Neuronal stem cell (in vitro differentiated cells): Measurements from ENCODE around the gene INPP1.

ENCODE experiments used
- DNase-seq: peaks from one replicate; pipeline ENCODE4 v3.0.0-alpha.2; 2013; ENCODE audit warnings: low spot score
- H2AFZ ChIP-seq: one replicate; pipeline ENCODE4 v1.6.1; 2013; ENCODE audit warnings: mild to moderate bottlenecking, low read length, inconsistent platforms
- H2AK5ac ChIP-seq: 2 replicates; pipeline ENCODE4 v1.6.1; 2013; ENCODE audit warnings: low read depth, mild to moderate bottlenecking, inconsistent platforms, low read length, moderate library complexity, mixed read lengths
- H2BK120ac ChIP-seq: 2 replicates; pipeline ENCODE4 v1.6.1; 2013; ENCODE audit warnings: low read depth, mild to moderate bottlenecking, inconsistent platforms, low read length, moderate library complexity, mixed read lengths
- H2BK12ac ChIP-seq: one replicate; pipeline ENCODE4 v1.6.1; 2013; ENCODE audit warnings: low read length, inconsistent platforms
- H2BK15ac ChIP-seq: 2 replicates; pipeline ENCODE4 v1.6.1; 2013; ENCODE audit warnings: mild to moderate bottlenecking, low read length, inconsistent platforms, mixed read lengths
- H2BK5ac ChIP-seq: one replicate; pipeline ENCODE4 v1.6.1; 2013; ENCODE audit warnings: inconsistent platforms, mild to moderate bottlenecking, low read length, moderate library complexity
- H3K14ac ChIP-seq: one replicate; pipeline ENCODE4 v1.6.1; 2013; ENCODE audit warnings: low read length, inconsistent platforms
- H3K18ac ChIP-seq: 2 replicates; pipeline ENCODE4 v1.6.1; 2013; ENCODE audit warnings: low read length, inconsistent platforms
- H3K23ac ChIP-seq: 2 replicates; pipeline ENCODE4 v1.6.1; 2013; ENCODE audit warnings: low read depth, mild to moderate bottlenecking, mixed read lengths, low read length, inconsistent platforms; ENCODE audit not compliant: poor library complexity
- H3K27ac ChIP-seq: replicated peaks from 3 replicates; pipeline ENCODE4 v1.5.1; 2013; ENCODE audit warnings: low read length, inconsistent platforms
- H3K27me3 ChIP-seq, 3 experiments: 2 replicates each; pipeline ENCODE4 v1.6.1; 2013; ENCODE audit warnings: low read length in 3 of 3, mild to moderate bottlenecking in 2 of 3, inconsistent platforms in 1 of 3, low read depth in 1 of 3, mixed read lengths in 1 of 3, moderate library complexity in 1 of 3; ENCODE audit not compliant: control insufficient read depth in 3 of 3, insufficient read depth in 3 of 3
- H3K36me3 ChIP-seq, 2 donors: replicated peaks in 1 of 2; 2 replicates each; pipeline ENCODE4 v1.6.1; 2013; ENCODE audit warnings: low read length in 2 of 2; ENCODE audit not compliant: control insufficient read depth in 2 of 2, insufficient read depth in 2 of 2
- H3K4ac ChIP-seq: 2 replicates; pipeline ENCODE4 v1.6.1; 2013; ENCODE audit warnings: inconsistent platforms, mild to moderate bottlenecking, low read length, moderate library complexity
- H3K4me1 ChIP-seq, 2 donors: 1 replicate in 1 of 2; 2 replicates in 1 of 2; pipeline ENCODE4 v1.6.1; 2013; ENCODE audit warnings: low read length in 2 of 2, low read depth in 1 of 2; ENCODE audit not compliant: control insufficient read depth in 2 of 2, insufficient read depth in 1 of 2
- H3K4me2 ChIP-seq: one replicate; pipeline ENCODE4 v1.6.1; 2013; ENCODE audit warnings: mild to moderate bottlenecking, low read length, inconsistent platforms; ENCODE audit not compliant: insufficient read depth, poor library complexity, severe bottlenecking
- H3K4me3 ChIP-seq, 2 donors: 2 replicates each; pipeline ENCODE4 v1.5.1; 2013; ENCODE audit warnings: low read length in 2 of 2, mild to moderate bottlenecking in 2 of 2, inconsistent platforms in 1 of 2, moderate library complexity in 1 of 2
- H3K79me1 ChIP-seq: one replicate; pipeline ENCODE4 v1.6.1; 2013; ENCODE audit warnings: low read depth, mild to moderate bottlenecking, inconsistent platforms, low read length, moderate library complexity
- H3K9ac ChIP-seq: one replicate; pipeline ENCODE4 v1.6.1; 2013; ENCODE audit warnings: mild to moderate bottlenecking, low read depth, low read length, inconsistent platforms; ENCODE audit not compliant: poor library complexity
- H3K9me3 ChIP-seq, 2 donors: replicated peaks in 1 of 2; 2 replicates each; pipeline versions ENCODE3 to v1.6.1; 2013; ENCODE audit warnings: low read length in 2 of 2, mild to moderate bottlenecking in 2 of 2, inconsistent platforms in 1 of 2, low read depth in 1 of 2, mixed read lengths in 1 of 2, moderate library complexity in 1 of 2; ENCODE audit not compliant: control insufficient read depth in 2 of 2, insufficient read depth in 1 of 2
- H4K8ac ChIP-seq: one replicate; pipeline ENCODE4 v1.6.1; 2013; ENCODE audit warnings: low read depth, mild to moderate bottlenecking, inconsistent platforms, low read length, moderate library complexity
- H4K91ac ChIP-seq: one replicate; pipeline ENCODE4 v1.6.1; 2013; ENCODE audit warnings: low read length, low read depth, mild to moderate bottlenecking, inconsistent platforms; ENCODE audit not compliant: poor library complexity
- WGBS, 2 donors: extraction: QIAGEN DNeasy Blood & Tissue Kit; methylation state at CpG; one replicate each; pipeline ENCODE4 v1.1.7; 2013; ENCODE audit warnings: missing lambda C conversion rate in 2 of 2, mixed read lengths in 1 of 2; ENCODE audit not compliant: insufficient read length in 2 of 2, insufficient replicate concordance in 1 of 2; ENCODE audit errors: extremely low coverage in 2 of 2; 5-methylcytosine and 5-hydroxymethylcytosine counted together

INPP1 gene

DNA sequence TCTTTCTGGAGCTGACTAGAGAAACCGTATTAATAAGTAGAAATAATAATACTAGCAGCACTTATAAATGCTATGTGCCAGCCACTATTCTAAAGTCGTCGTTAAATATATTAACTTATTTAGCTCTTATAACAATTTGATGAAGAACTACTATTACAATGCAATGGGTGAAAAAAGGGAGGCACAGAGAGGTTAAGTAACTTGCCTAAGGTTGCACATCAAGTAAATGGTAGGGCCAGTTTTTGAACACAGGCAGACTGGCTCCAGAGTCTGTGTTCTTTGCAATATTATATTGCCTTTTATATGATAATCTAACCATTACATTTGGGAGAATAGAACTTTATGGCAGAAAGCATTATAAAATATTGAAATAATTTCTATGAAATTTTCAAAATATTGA, 17.6 kb downstream of the INPP1 start:
- no peaks in the 10 kb centered on the region for H3K79me1 ChIP-seq
- H3K4ac ChIP-seq: no peak overlapping the region
- WGBS, 2 donors: no CpG with 5 or more reads among the region's 3 CpGs
- no peaks in the 10 kb centered on the region for H3K36me3 ChIP-seq
- no peak overlapping the region for H2BK15ac ChIP-seq
- H3K27me3 ChIP-seq: no peaks in the 10 kb centered on the region
- H3K14ac ChIP-seq: no peak overlapping the region
- H3K4me1 ChIP-seq: peaks cover 3 to 4% of the 10 kb centered on the region in 2 donors
- no peak overlapping the region for H3K4me2 ChIP-seq
- H2BK5ac ChIP-seq: no peak overlapping the region
- no peak overlapping the region for H2AFZ ChIP-seq
- no peaks in the 10 kb centered on the region for H3K9me3 ChIP-seq
- H3K27ac ChIP-seq: no peak overlapping the region
- H3K23ac ChIP-seq: no peak overlapping the region
- H4K8ac ChIP-seq: no peak overlapping the region
- H3K9ac ChIP-seq: no peak overlapping the region
- H3K18ac ChIP-seq: no peak overlapping the region
- H2BK12ac ChIP-seq: no peak overlapping the region
- DNase-seq: no peak
- H2BK120ac ChIP-seq: no peak overlapping the region
- H2AK5ac ChIP-seq: no peak overlapping the region
- no peak overlapping the region for H3K4me3 ChIP-seq
- no peak overlapping the region for H4K91ac ChIP-seq

DNA sequence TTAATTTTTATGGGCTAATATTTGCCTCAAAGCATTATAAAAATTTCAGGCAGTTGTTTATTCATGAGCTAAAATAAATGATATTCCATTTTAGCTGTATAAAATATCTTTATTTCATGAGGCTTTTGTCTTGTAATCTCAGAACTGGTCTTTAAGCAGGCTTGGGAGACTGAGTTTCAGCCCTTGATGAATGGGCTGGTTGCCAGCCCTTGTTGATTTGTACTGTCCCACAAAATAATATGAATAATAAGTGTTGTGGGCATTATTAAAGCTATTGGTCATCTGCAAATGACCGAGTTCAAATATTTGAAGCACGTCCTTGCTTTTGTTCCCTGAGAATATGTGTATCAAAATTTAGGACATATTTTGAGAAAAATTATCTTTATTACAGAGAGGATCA, 18.2 kb downstream of the INPP1 start:
- Histone ChIP-seq H3K4ac (no peak overlapping the region), H3K18ac (no peak overlapping the region), H3K4me1 (peaks cover 2 to 3% of the 10 kb centered on the region in 2 donors), H4K91ac (no peak overlapping the region), H2BK12ac (no peak overlapping the region), H3K36me3 (no peaks in the 10 kb centered on the region), H3K4me3 (no peak overlapping the region), H3K27ac (no peak overlapping the region), H2AFZ (no peak overlapping the region), H2BK15ac (no peak overlapping the region), H3K9me3 (no peaks in the 10 kb centered on the region), H2BK5ac (no peak overlapping the region), H3K4me2 (no peak overlapping the region), H3K27me3 (no peaks in the 10 kb centered on the region), H3K14ac (no peak overlapping the region), H2AK5ac (no peak overlapping the region), H3K9ac (no peak overlapping the region), H3K79me1 (no peaks in the 10 kb centered on the region), H4K8ac (no peak overlapping the region), H3K23ac (no peak overlapping the region), H2BK120ac (no peak overlapping the region)
- no peak for DNase-seq
- WGBS, 2 donors: no CpG with 5 or more reads among the region's 2 CpGs

DNA sequence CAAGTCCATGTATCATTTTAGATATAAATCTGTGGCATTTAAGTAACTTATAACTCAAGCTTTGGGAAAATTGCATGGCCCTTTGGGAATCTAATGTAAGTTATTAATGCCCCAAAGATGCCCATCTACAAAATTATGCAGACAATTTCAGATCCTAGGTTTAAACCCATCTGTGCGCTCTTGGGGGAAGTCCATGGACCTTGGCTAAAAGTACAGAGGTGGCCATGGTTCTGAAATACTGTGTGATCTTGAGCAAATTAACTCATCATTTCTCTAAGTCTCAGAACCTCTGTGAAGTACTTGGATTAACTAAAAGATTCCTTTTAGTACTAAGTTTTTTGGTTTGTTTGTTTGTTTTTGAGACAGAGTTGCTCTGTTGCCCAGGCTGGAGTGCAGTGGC, 19.5 kb downstream of the INPP1 start:
- no peak overlapping the region for H2BK15ac ChIP-seq
- H3K4me1 ChIP-seq: peaks cover 2 to 3% of the 10 kb centered on the region in 2 donors
- no peak overlapping the region for H3K9ac ChIP-seq
- no peak overlapping the region for H2BK5ac ChIP-seq
- no peak overlapping the region for H3K4me3 ChIP-seq
- H2BK120ac ChIP-seq: no peak overlapping the region
- WGBS, 2 donors: no CpG with 5 or more reads among the region's 1 CpG
- no peak overlapping the region for H2BK12ac ChIP-seq
- no peak overlapping the region for H4K91ac ChIP-seq
- H3K23ac ChIP-seq: no peak overlapping the region
- H4K8ac ChIP-seq: no peak overlapping the region
- no peak for DNase-seq
- no peaks in the 10 kb centered on the region for H3K27me3 ChIP-seq
- no peaks in the 10 kb centered on the region for H3K79me1 ChIP-seq
- H3K14ac ChIP-seq: no peak overlapping the region
- no peak overlapping the region for H3K18ac ChIP-seq
- H3K4me2 ChIP-seq: no peak overlapping the region
- no peaks in the 10 kb centered on the region for H3K9me3 ChIP-seq
- H3K27ac ChIP-seq: no peak overlapping the region
- H2AK5ac ChIP-seq: no peak overlapping the region
- H3K36me3 ChIP-seq: no peaks in the 10 kb centered on the region
- no peak overlapping the region for H3K4ac ChIP-seq
- H2AFZ ChIP-seq: no peak overlapping the region

DNA sequence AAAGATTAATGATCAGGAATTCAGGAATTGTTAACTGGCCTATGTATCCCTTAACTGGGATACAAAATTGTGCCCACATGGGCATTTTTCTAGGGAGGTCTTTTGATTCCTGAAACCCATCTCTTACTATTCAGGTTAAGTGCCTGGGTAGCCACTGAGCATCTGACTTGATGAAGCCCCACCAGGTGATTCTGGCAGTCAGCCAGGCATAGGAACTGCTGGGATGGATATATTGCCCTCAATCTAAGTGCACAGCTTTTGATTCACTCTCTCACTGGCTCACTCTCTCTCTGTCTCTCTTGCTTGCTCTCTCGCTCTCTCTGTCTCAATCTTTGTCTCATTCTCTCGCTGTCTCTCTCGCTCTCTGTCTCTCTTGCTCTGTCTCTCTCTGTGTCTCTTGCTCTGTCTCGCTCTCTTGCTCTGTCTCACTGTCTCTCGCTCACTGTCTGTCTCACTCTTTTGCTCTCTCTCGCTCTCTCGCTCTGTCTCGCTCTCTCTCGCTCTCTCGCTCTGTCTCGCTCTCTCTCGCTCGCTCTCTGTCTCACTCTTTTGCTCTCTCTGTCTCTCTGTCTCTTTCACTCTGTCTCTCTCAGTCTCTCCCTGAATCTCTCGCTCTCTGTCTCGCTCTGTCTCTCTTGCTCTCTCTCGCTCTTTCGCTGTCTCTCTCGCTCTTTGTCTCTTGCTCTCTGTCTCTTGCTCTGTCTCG, 22.3 kb downstream of the INPP1 start:
- Histone ChIP-seq H4K8ac (no peak overlapping the region), H3K23ac (no peak overlapping the region), H2BK5ac (no peak overlapping the region), H3K4me2 (no peak overlapping the region), H3K4me3 (no peak overlapping the region), H3K9ac (no peak overlapping the region), H3K27ac (no peak overlapping the region), H3K4me1 (no peaks in the 10 kb centered on the region), H3K14ac (no peak overlapping the region), H3K4ac (no peak overlapping the region), H2AK5ac (no peak overlapping the region), H2BK120ac (no peak overlapping the region), H4K91ac (no peak overlapping the region), H3K36me3 (peaks cover 0 to 4% of the 10 kb centered on the region in 2 donors), H2BK15ac (no peak overlapping the region), H3K79me1 (no peaks in the 10 kb centered on the region), H3K27me3 (no peaks in the 10 kb centered on the region), H3K9me3 (no peaks in the 10 kb centered on the region), H2BK12ac (no peak overlapping the region), H2AFZ (no peak overlapping the region), H3K18ac (no peak overlapping the region)
- DNase-seq: no peak
- no CpG with 5 or more reads among the region's 19 CpGs for WGBS, 2 donors
